Gastrocnemius medialis (tissue), 4 donors: ENCODE measurements around the gene TKTL1. TPM values are rescaled to one million over a fixed set of nuclear protein-coding genes. Genes with fewer than 3 reads are reported as not detected.

Experiments
- ATAC-seq, 2 donors: fragments of 150-250 bp; one replicate each; pipeline ENCODE4 v1.9.1; 2016
- DNase-seq, 2 donors: peaks; one replicate each; pipeline ENCODE4 v3.0.0-alpha.2; 2019
- H3K27ac ChIP-seq, 4 donors: fragments of 200-600 bp; sonication (generic); 1 replicate in 1 of 4; 2 replicates in 3 of 4; pipeline ENCODE4 v1.5.1; 2016 to 2018; ENCODE audit warnings: mild to moderate bottlenecking in 2 of 4, moderate library complexity in 1 of 4
- H3K27me3 ChIP-seq, 3 donors: fragments of 200-600 bp; sonication (generic) in 2 of 3; 1 replicate in 1 of 3; 2 replicates in 2 of 3; pipeline versions ENCODE4 v1.5.1 to v1.6.0; 2016 to 2019; ENCODE audit warnings: mild to moderate bottlenecking in 1 of 3, moderate library complexity in 1 of 3
- H3K36me3 ChIP-seq, 2 donors: fragments of 200-600 bp; sonication (generic) in 1 of 2; one replicate each; pipeline ENCODE4 v1.5.1; 2017 to 2018
- H3K4me1 ChIP-seq, 2 donors: fragments of 200-600 bp; sonication (generic) in 1 of 2; one replicate each; pipeline ENCODE4 v1.5.1; 2016 to 2017; ENCODE audit warnings: mild to moderate bottlenecking in 2 of 2
- H3K4me3 ChIP-seq, 4 donors: fragments of 200-600 bp; sonication (generic) in 3 of 4; 1 replicate in 1 of 4; 2 replicates in 3 of 4; pipeline ENCODE4 v1.5.1; 2016 to 2019; ENCODE audit warnings: mild to moderate bottlenecking in 2 of 4
- H3K9me3 ChIP-seq, 3 donors: fragments of 200-600 bp; sonication (generic) in 2 of 3; 1 replicate in 1 of 3; 2 replicates in 2 of 3; pipeline ENCODE4 v1.5.1; 2016 to 2019
- CTCF ChIP-seq, 5 experiments: fragments of 450-650 bp in 3 of 5; fragments of 200-600 bp in 2 of 5; sonication (generic) in 2 of 5; IDR thresholded peaks in 4 of 5; conservative IDR thresholded peaks in 1 of 5; 1 replicate in 4 of 5; 2 replicates in 1 of 5; pipeline ENCODE4 v1.5.1; 2016 to 2019; ENCODE audit warnings: antibody characterized with exemption in 5 of 5, mild to moderate bottlenecking in 3 of 5, moderate library complexity in 3 of 5
- POLR2A ChIP-seq, 2 donors: fragments of 450-650 bp; IDR thresholded peaks; one replicate each; pipeline ENCODE4 v1.6.1; 2017; ENCODE audit warnings: antibody characterized with exemption in 2 of 2, mild to moderate bottlenecking in 2 of 2, moderate library complexity in 2 of 2
- in situ Hi-C, 4 donors: fragments of 200-750 bp; cut with MboI; loops; one replicate each; pipeline versions ENCODE4 v1.15.0 to v1.8.0; 2017; ENCODE audit warnings: low sequenced_read_pairs in 4 of 4
- intact Hi-C: fragments of 100-400 bp; cut with DNase I; formaldehyde crosslinking; loops from one replicate; pipeline ENCODE4 v1.15.1; 2023; ENCODE audit warnings: low total_unique reads
- total RNA-seq, 4 donors: library from RNA; depleted of rRNA; stranded (reverse); fragments of >200 nt; gene quantifications; one replicate each; pipeline versions ENCODE4 v1.1.0 to v1.2.3, GENCODE V29; 2016

Gene TKTL1
- total RNA-seq, 4 donors from 2014 or later: 0.09 to 0.36 (median 0.10) TPM; not detected in 1

- ATAC-seq: peak; percentile 66 to 69
- peak overlapping the region; percentile 59 to 78 (median 78) for H3K27ac ChIP-seq
- intact Hi-C loops: loop anchor here (10.0 kb wide), 3 partner anchors 174 to 576 kb away; partner anchors contain the start of genes G6PD, HCFC1, IDH3G and IKBKG
These were observed 75.6 kb downstream of the TKTL1 start for GRCh38 chrX:154371017-154371788.

GRCh38 chrX:154371789-154372300, 76.2 kb downstream of the TKTL1 start:
- no peak for DNase-seq
- no peak for ATAC-seq
- peaks cover 4 to 14% of the 10 kb centered on the region in 2 donors for H3K4me1 ChIP-seq
- no peaks in the 10 kb centered on the region for H3K36me3 ChIP-seq
- no peaks in the 10 kb centered on the region for H3K9me3 ChIP-seq
- H3K27ac ChIP-seq: peak overlapping the region; percentile 59 to 75 (median 61)
- H3K4me3 ChIP-seq: peak overlapping the region; percentile 63 to 69 (median 67)
- intact Hi-C loops (loop anchor here (10.0 kb wide), 3 partner anchors 173 to 577 kb away; partner anchors contain the start of genes G6PD, HCFC1, IDH3G and IKBKG), in situ Hi-C loops (no loop called here)
- no peak for TF ChIP-seq CTCF (IDR thresholded peaks at IDR 0.05 in 4 of 5, conservative IDR thresholded peaks at IDR 0.05 in 1 of 5)
- no peak for TF ChIP-seq POLR2A (IDR thresholded peaks at IDR 0.05)
- no peaks in the 10 kb centered on the region for H3K27me3 ChIP-seq

More at GRCh38 chrX:154371017-154371788, 75.6 kb downstream of the TKTL1 start:
- Histone ChIP-seq H3K4me1 (peaks cover 4 to 18% of the 10 kb centered on the region in 2 donors), H3K4me3 (peak overlapping the region; percentile 63 to 70 (median 67)), H3K27me3 (no peaks in the 10 kb centered on the region), H3K9me3 (no peaks in the 10 kb centered on the region), H3K36me3 (no peaks in the 10 kb centered on the region)
- no peak for TF ChIP-seq CTCF (IDR thresholded peaks at IDR 0.05 in 4 of 5, conservative IDR thresholded peaks at IDR 0.05 in 1 of 5)
- TF ChIP-seq POLR2A (IDR thresholded peaks at IDR 0.05): peak; percentile 83 to 92
- peak; percentile 88 to 91 for DNase-seq
- in situ Hi-C loops: no loop called here

- Histone ChIP-seq H3K4me3 (peak overlapping the region in 1 of 4 donors; percentile 66), H3K9me3 (no peaks in the 10 kb centered on the region), H3K27me3 (no peaks in the 10 kb centered on the region), H3K4me1 (peaks cover 4 to 9% of the 10 kb centered on the region in 2 donors), H3K27ac (peak overlapping the region; percentile 60 to 75 (median 66)), H3K36me3 (no peaks in the 10 kb centered on the region)
- in situ Hi-C loops: no loop called here
- no peak for ATAC-seq
- no peak for DNase-seq
- no peak for TF ChIP-seq CTCF (IDR thresholded peaks at IDR 0.05 in 4 of 5, conservative IDR thresholded peaks at IDR 0.05 in 1 of 5)
- TF ChIP-seq POLR2A (IDR thresholded peaks at IDR 0.05): no peak
- intact Hi-C loops: loop anchor here (1.0 to 10.0 kb wide), 4 partner anchors 51 to 578 kb away; partner anchors contain the start of genes G6PD, HCFC1, IDH3G and IKBKG
These were observed 77.0 kb downstream of the TKTL1 start for GRCh38 chrX:154372612-154373022.

- H3K27ac ChIP-seq: peak overlapping the region; percentile 49 to 75 (median 64)
- peaks cover 4 to 9% of the 10 kb centered on the region in 2 donors for H3K4me1 ChIP-seq
- ATAC-seq: peak; percentile 34 to 42
- intact Hi-C loops: loop anchor here (1.0 to 10.0 kb wide), 4 partner anchors 52 to 579 kb away; partner anchors contain the start of genes G6PD, HCFC1, IDH3G and IKBKG
- in situ Hi-C loops: no loop called here
- TF ChIP-seq CTCF (IDR thresholded peaks at IDR 0.05 in 4 of 5, conservative IDR thresholded peaks at IDR 0.05 in 1 of 5) (peak; percentile 42 to 70 (median 66)), POLR2A (IDR thresholded peaks at IDR 0.05) (no peak)
- no peaks in the 10 kb centered on the region for H3K9me3 ChIP-seq
- H3K4me3 ChIP-seq: peak overlapping the region; percentile 36 to 51 (median 42)
- peak in 1 of 2 donors; percentile 54 for DNase-seq
- no peaks in the 10 kb centered on the region for H3K36me3 ChIP-seq
- H3K27me3 ChIP-seq: no peaks in the 10 kb centered on the region
These were observed 78.0 kb downstream of the TKTL1 start for GRCh38 chrX:154373340-154374306.
